HL-60 (cell line): ENCODE data around the gene CLEC10A.

Experiments
- TF ChIP-seq, protein P1 (sequence below): IDR thresholded peaks from one replicate; pipeline ENCODE4 v1.5.1; 2011; ENCODE audit warnings: low read length, control low read depth, inconsistent platforms; ENCODE audit not compliant: insufficient read depth
- TF ChIP-seq, protein P2 (sequence below): IDR thresholded peaks from 2 replicates; pipeline ENCODE4 v1.6.1; 2012; ENCODE audit warnings: low read depth; ENCODE audit not compliant: insufficient replicate concordance

GRCh38 chr17:7101531-7101930 lies 21.5 kb upstream of the CLEC10A start:
- TF ChIP-seq, protein P1, sequence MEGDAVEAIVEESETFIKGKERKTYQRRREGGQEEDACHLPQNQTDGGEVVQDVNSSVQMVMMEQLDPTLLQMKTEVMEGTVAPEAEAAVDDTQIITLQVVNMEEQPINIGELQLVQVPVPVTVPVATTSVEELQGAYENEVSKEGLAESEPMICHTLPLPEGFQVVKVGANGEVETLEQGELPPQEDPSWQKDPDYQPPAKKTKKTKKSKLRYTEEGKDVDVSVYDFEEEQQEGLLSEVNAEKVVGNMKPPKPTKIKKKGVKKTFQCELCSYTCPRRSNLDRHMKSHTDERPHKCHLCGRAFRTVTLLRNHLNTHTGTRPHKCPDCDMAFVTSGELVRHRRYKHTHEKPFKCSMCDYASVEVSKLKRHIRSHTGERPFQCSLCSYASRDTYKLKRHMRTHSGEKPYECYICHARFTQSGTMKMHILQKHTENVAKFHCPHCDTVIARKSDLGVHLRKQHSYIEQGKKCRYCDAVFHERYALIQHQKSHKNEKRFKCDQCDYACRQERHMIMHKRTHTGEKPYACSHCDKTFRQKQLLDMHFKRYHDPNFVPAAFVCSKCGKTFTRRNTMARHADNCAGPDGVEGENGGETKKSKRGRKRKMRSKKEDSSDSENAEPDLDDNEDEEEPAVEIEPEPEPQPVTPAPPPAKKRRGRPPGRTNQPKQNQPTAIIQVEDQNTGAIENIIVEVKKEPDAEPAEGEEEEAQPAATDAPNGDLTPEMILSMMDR, result no peak
- TF ChIP-seq, protein P2, sequence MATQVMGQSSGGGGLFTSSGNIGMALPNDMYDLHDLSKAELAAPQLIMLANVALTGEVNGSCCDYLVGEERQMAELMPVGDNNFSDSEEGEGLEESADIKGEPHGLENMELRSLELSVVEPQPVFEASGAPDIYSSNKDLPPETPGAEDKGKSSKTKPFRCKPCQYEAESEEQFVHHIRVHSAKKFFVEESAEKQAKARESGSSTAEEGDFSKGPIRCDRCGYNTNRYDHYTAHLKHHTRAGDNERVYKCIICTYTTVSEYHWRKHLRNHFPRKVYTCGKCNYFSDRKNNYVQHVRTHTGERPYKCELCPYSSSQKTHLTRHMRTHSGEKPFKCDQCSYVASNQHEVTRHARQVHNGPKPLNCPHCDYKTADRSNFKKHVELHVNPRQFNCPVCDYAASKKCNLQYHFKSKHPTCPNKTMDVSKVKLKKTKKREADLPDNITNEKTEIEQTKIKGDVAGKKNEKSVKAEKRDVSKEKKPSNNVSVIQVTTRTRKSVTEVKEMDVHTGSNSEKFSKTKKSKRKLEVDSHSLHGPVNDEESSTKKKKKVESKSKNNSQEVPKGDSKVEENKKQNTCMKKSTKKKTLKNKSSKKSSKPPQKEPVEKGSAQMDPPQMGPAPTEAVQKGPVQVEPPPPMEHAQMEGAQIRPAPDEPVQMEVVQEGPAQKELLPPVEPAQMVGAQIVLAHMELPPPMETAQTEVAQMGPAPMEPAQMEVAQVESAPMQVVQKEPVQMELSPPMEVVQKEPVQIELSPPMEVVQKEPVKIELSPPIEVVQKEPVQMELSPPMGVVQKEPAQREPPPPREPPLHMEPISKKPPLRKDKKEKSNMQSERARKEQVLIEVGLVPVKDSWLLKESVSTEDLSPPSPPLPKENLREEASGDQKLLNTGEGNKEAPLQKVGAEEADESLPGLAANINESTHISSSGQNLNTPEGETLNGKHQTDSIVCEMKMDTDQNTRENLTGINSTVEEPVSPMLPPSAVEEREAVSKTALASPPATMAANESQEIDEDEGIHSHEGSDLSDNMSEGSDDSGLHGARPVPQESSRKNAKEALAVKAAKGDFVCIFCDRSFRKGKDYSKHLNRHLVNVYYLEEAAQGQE, result no peak
